H1 (cell line): ENCODE data around the gene CSNK1A1. TPM values are rescaled to one million over a fixed set of nuclear protein-coding genes. Genes with fewer than 3 reads are reported as not detected.

ENCODE experiments used
- GABPA ChIP-seq: IDR thresholded peaks from 2 replicates; pipeline ENCODE4 v1.6.1; 2011; ENCODE audit warnings: mild to moderate bottlenecking, low read length, moderate library complexity, borderline replicate concordance; ENCODE audit not compliant: insufficient read depth
- NANOG ChIP-seq: IDR thresholded peaks from 2 replicates; pipeline ENCODE4 v1.6.1; 2011; ENCODE audit warnings: low read length, low read depth, mild to moderate bottlenecking, inconsistent platforms; ENCODE audit not compliant: insufficient read depth, poor library complexity, severe bottlenecking
- POU5F1 ChIP-seq: IDR thresholded peaks from 2 replicates; pipeline ENCODE4 v1.6.1; 2011; ENCODE audit warnings: low read depth, mild to moderate bottlenecking, low read length, moderate library complexity
- SP2 ChIP-seq: IDR thresholded peaks from 2 replicates; pipeline ENCODE4 v1.6.1; 2012; ENCODE audit warnings: mild to moderate bottlenecking, low read length, inconsistent platforms
- polyA plus RNA-seq, 7 experiments: library from polyadenylated mRNA; depleted of rRNA in 3 of 7; stranded (reverse) in 5 of 7; unstranded in 2 of 7; fragments of >200 nt in 5 of 7; fragments of 200-250 nt in 2 of 7; gene quantifications; 1 replicate in 5 of 7; 2 replicates in 1 of 7; 4 replicates in 1 of 7; pipeline versions ENCODE4 v1.2.1 to v1.2.3, GENCODE V29; 2011 to 2013; ENCODE audit warnings: missing spikeins in 2 of 7, mixed read lengths in 2 of 7
- total RNA-seq: library from RNA; stranded (reverse); fragmentation: NEBNext Ultra II Directional; extraction: Animal tissue kit (Norgen Biotek cat#: 25700); gene quantifications from 2 replicates; pipeline ENCODE4 v1.2.1, GENCODE V29; 2021
- TF ChIP-seq, protein P1 (sequence below): fragments of 300-600 bp; sonication (generic); IDR thresholded peaks from 2 replicates; pipeline ENCODE4 v1.7.1; 2012; ENCODE audit warnings: low read length, moderate library complexity, mild to moderate bottlenecking, inconsistent platforms; ENCODE audit not compliant: insufficient replicate concordance

Gene CSNK1A1
- total and polyA plus RNA-seq, 2 of the 8 experiments (the other 6 are each of a cell fraction or from before 2014, with no cell fraction given) = 61.2 to 244 TPM

- TF ChIP-seq SP2 = no peak
- no peak for TF ChIP-seq GABPA
- TF ChIP-seq, protein P1, sequence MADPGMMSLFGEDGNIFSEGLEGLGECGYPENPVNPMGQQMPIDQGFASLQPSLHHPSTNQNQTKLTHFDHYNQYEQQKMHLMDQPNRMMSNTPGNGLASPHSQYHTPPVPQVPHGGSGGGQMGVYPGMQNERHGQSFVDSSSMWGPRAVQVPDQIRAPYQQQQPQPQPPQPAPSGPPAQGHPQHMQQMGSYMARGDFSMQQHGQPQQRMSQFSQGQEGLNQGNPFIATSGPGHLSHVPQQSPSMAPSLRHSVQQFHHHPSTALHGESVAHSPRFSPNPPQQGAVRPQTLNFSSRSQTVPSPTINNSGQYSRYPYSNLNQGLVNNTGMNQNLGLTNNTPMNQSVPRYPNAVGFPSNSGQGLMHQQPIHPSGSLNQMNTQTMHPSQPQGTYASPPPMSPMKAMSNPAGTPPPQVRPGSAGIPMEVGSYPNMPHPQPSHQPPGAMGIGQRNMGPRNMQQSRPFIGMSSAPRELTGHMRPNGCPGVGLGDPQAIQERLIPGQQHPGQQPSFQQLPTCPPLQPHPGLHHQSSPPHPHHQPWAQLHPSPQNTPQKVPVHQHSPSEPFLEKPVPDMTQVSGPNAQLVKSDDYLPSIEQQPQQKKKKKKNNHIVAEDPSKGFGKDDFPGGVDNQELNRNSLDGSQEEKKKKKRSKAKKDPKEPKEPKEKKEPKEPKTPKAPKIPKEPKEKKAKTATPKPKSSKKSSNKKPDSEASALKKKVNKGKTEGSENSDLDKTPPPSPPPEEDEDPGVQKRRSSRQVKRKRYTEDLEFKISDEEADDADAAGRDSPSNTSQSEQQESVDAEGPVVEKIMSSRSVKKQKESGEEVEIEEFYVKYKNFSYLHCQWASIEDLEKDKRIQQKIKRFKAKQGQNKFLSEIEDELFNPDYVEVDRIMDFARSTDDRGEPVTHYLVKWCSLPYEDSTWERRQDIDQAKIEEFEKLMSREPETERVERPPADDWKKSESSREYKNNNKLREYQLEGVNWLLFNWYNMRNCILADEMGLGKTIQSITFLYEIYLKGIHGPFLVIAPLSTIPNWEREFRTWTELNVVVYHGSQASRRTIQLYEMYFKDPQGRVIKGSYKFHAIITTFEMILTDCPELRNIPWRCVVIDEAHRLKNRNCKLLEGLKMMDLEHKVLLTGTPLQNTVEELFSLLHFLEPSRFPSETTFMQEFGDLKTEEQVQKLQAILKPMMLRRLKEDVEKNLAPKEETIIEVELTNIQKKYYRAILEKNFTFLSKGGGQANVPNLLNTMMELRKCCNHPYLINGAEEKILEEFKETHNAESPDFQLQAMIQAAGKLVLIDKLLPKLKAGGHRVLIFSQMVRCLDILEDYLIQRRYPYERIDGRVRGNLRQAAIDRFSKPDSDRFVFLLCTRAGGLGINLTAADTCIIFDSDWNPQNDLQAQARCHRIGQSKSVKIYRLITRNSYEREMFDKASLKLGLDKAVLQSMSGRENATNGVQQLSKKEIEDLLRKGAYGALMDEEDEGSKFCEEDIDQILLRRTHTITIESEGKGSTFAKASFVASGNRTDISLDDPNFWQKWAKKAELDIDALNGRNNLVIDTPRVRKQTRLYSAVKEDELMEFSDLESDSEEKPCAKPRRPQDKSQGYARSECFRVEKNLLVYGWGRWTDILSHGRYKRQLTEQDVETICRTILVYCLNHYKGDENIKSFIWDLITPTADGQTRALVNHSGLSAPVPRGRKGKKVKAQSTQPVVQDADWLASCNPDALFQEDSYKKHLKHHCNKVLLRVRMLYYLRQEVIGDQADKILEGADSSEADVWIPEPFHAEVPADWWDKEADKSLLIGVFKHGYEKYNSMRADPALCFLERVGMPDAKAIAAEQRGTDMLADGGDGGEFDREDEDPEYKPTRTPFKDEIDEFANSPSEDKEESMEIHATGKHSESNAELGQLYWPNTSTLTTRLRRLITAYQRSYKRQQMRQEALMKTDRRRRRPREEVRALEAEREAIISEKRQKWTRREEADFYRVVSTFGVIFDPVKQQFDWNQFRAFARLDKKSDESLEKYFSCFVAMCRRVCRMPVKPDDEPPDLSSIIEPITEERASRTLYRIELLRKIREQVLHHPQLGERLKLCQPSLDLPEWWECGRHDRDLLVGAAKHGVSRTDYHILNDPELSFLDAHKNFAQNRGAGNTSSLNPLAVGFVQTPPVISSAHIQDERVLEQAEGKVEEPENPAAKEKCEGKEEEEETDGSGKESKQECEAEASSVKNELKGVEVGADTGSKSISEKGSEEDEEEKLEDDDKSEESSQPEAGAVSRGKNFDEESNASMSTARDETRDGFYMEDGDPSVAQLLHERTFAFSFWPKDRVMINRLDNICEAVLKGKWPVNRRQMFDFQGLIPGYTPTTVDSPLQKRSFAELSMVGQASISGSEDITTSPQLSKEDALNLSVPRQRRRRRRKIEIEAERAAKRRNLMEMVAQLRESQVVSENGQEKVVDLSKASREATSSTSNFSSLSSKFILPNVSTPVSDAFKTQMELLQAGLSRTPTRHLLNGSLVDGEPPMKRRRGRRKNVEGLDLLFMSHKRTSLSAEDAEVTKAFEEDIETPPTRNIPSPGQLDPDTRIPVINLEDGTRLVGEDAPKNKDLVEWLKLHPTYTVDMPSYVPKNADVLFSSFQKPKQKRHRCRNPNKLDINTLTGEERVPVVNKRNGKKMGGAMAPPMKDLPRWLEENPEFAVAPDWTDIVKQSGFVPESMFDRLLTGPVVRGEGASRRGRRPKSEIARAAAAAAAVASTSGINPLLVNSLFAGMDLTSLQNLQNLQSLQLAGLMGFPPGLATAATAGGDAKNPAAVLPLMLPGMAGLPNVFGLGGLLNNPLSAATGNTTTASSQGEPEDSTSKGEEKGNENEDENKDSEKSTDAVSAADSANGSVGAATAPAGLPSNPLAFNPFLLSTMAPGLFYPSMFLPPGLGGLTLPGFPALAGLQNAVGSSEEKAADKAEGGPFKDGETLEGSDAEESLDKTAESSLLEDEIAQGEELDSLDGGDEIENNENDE = no peak
- no peak for TF ChIP-seq POU5F1
- TF ChIP-seq NANOG = no peak
Observed at GRCh38 chr5:149532413-149532812, 18.8 kb downstream of the CSNK1A1 start (continued).
